HG03135 (cell line): ENCODE measurements around the gene PAPSS2.
"Not testable (repeated sequence)": the region's sequence is repeated elsewhere in the genome, so short reads cannot be mapped to it uniquely, and the experiment has no call there.

ENCODE experiments used
- ATAC-seq: cut with Tn5 transposase; IDR thresholded peaks from one replicate; pipeline ENCODE4 v1.9.1; 2021; ENCODE audit warnings: mild to moderate bottlenecking, moderate library complexity; ENCODE audit not compliant: unreplicated experiment

Gene PAPSS2

DNA sequence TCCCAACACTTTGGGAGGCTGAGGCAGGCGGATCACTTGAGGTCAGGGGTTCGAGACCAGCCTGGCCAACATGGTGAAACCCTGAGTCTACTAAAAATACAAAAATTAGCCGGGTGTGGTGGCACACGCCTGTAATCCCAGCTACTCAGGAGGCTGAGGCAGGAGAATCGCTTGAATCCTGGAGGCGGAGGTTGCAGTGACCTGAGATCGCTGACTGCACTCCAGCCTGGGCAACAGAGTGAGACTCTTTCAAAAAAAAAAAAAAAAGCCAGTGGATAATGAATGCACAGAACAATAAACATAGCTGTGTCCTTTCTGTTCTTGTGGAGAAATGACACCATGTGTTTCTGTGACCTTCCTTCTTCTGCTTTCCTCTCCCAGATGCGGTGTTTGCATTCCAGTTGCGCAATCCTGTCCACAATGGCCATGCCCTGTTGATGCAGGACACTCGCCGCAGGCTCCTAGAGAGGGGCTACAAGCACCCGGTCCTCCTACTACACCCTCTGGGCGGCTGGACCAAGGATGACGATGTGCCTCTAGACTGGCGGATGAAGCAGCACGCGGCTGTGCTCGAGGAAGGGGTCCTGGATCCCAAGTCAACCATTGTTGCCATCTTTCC, 83.4 kb downstream of the PAPSS2 start:
- not testable (repeated sequence) for ATAC-seq

DNA sequence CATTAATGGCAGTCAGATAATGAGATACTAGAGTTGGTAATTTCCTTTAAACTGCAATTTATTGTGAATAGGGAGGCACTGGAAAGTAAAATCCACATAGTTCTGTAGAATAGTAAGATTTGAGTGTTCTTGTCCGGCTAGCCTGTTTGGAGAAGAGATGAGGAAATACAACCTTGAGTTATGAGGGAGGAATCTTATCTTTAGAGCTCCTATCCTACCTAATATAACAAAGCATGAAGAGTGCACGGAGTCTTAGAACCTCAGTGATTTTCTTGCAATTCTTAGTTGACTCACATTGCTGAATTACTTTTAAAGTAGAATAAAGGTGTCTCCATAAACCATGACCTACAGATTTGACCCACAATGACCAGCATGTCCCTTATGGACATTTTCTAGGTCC, 84.9 kb downstream of the PAPSS2 start:
- ATAC-seq: no peak

- no peak for ATAC-seq
Observed at GRCh38 chr10:87746911-87747310, 87.2 kb downstream of the PAPSS2 start.

- not testable (repeated sequence) for ATAC-seq
Observed at GRCh38 chr10:87748244-87748643, 88.6 kb downstream of the PAPSS2 start.

GRCh38 chr10:87750001-87750671, 90.5 kb downstream of the PAPSS2 start:
- no peak for ATAC-seq

DNA sequence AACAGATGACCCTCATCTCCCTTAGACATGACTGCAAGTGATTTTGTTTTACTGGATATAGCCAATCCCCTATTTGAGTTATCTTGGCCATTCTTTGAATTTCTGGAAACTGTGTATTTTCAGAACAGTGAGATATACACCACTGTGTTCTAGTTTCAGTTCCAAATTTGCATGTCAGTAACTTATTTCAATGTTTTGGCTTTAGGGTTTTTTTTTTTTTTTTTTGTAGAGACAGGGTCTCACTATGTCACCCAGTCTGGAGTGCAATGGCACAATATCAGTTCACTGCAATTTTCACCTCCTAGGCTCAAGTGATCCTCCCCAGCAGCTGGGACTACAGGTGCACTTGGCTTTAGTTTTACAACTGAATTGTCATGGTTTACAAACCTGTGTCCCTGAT, 91.1 kb downstream of the PAPSS2 start:
- ATAC-seq: peak; percentile 60

DNA sequence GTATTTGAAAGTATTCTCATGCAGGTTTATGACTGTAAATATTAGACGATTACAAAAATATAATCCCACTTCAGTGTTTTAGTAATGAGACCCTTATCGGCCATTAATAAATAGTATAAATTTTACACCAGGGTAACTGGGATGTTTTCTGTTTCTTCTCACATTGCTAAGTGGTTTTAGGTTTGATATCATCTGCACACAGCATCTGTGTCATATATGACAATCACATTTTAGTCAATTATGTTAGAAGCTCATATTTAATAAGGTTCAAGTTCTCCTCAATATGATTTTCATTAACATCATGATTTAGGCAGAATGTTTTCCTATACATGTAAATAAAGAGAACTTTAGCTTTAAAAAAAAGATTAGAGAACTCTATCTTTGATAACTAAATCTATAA, 91.6 kb downstream of the PAPSS2 start:
- no peak for ATAC-seq

GRCh38 chr10:87752566-87752965, 92.9 kb downstream of the PAPSS2 start:
- no peak for ATAC-seq

DNA sequence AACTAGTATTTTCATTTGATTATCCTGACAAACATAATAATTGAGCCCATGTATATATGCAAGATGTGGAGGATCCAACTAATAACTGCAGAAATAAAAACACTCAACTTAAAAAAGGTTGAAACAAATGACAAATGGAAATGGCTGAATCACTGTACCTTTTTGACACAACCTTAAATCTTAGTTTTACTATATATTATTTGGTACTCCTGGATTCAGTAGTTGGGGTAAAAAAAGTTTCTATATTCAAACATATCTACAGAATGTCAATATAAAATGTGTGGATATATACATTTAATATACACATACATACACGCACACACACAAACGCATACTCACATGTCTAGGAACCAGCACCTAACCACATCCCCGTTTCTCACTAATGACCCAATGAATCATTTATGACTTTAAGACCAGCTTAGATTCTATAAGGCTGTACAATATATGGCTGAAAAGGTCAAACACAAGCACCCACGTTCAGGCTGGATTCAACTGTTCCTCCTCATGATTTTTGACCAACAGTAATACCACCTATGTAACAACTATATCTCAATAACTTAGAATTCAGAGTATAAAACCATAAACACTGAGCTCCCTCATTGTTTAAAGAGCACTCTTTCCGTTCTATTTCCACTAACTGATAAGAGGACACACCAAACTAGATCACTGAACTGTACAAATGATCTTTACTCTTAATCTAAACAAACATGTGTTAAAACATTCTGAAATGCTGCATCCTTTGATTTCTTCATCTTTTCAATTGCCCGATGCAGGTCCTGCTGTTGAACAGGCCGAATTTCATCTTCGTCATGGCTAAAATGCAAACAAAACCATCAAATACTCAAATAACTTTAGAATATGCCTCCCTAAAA, 94.6 kb downstream of the PAPSS2 start:
- ATAC-seq: no peak

- no peak for ATAC-seq
Observed at GRCh38 chr10:87757685-87758084, 98.0 kb downstream of the PAPSS2 start.

- ATAC-seq: no peak
Observed at GRCh38 chr10:87759551-87759950, 99.9 kb downstream of the PAPSS2 start.

DNA sequence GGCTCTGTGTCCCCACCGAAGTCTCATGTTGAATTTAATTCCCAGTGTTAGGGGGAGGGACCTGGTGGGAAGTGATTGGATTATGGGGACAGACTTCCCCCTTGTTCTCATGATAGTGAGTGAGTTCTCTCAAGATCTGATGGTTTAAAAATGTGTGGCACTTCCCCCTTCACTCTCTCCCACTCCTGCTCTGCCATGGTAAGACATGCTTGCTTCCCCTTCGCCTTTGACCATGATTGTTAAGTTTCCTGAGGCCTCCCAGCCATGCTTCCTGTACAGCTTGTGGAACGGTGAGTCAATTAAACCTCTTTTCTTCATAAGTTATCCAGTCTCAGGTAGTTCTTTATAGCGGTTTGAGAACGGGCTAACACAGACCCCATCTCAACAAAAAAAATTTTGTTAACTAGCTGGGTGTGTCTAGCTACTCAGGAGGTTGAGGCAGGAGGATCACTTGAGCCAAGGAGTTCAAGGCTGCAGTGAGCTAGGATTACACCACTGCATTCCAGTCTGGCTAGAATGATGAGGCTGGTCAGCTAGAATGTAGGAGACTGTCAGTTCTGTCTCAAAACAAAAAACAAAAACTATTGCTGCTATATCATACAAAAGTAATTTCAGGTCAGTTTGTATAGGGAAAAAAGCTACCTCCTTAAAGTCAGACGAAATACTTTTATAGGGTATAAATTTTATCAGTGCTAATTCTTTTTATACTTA, 100.7 kb downstream of the PAPSS2 start:
- no peak for ATAC-seq

- no peak for ATAC-seq
Observed at GRCh38 chr10:87761153-87761552, 101.5 kb downstream of the PAPSS2 start.

DNA sequence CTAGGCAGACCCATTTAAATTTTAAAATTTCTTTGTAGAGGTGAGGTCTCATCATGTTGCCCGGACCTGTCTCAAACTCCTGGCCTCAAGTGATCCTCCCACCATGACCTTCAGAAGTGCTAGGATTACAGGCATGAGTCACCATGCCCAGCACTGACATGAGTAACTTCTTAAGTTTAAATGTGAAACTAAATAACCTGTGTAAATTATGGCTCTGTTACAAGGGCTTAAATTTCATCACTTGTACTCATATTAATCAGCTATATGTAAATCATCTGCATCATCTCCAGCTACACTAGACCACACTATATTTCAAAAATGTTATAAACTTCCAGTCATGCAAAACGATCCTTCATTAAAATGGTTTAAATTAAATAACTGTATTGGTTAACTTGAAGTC, 102.2 kb downstream of the PAPSS2 start:
- peak; percentile 68 for ATAC-seq

GRCh38 chr10:87763086-87763861, 103.6 kb downstream of the PAPSS2 start:
- ATAC-seq: no peak

DNA sequence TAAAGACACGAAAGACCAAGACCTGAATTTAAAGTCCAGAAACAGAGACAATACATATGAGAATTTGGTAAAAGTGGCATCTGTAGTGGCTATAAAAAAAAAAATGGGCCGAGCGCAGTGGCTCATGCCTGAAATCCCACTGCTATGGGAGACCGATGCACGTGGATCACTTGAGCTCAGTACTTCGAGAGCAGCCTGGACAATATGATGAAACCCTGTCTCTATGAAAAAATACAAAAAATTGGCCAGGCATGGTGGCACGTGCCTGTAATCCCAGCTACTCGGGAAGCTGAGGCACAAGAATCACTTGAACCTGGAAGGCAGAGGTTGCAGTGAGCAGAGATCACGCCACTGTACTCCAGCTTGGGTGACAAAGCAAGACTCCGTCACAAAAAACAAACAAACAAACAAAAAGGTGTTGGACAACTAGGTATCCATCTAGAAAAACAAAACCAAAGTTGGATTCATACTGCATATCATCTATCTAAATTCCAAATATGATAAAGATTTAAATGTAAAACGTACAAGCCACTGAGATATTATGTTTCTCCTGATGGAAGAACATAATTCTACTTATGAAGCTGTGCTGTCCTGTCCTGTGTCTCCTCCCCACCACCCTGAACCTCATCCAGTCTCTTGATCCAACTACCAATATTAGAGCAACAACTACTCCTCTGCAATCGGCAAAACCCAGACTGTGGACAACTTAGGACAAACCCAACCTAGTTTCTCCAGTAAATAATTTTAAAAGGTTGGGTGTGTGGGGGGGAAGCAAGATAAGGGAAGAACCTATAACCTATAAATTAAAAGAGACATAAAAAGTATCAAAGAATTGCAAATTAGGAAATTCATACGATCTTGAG, 104.6 kb downstream of the PAPSS2 start:
- no peak for ATAC-seq

DNA sequence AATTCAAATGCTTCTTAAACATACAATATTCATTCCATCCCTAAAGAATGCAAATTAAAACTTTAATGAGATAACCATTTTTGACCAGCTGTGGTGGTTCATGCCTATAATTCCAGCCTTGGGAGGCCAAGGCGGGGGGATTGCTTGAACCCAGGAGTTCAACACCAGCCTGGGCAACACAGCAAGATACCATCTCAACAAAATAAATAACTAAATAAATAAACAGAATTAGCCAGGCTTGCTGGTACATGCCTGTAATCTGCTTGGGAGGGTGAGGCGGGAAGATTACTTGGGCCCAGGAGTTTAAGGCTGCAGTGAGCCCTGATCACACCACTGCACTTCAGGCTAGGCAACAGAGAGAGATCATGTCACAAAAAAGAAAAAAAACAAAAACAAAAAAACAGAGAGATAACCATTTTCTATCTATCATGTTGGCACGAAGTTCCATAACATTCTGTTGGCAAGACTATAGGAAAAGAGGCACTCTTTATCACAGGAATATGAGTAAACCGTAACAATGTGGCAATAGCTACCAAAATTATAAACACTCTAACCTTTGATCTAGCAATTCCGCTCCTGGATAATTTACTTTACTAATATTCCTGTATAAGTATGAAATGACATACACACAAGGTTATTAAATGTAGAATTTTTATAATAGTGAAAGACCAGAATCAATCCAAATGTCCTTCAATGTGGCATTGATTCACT, 106.1 kb downstream of the PAPSS2 start:
- ATAC-seq: no peak

DNA sequence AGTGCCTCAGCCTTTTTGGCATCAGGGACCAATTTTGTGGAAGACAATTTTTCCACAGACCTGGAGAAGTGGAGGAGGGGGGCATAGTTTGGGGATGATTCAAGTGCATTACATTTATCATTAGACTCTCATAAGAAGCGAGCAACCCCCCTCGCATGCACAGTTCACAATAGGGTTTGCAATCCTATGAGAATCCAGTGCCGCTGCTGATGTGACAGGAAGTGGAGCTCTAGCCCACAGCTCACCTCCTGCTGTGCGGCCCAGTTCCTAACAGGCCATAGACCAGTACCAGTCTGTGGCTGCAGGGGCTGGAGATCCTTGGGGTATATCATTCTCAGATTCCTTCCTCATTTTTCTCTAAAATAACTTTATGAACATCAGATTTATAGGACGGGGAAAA, 107.6 kb downstream of the PAPSS2 start:
- no peak for ATAC-seq
